ENCODE results near the gene RNF169.
"Not testable (repeated sequence)": the region's sequence is repeated elsewhere in the genome, so short reads cannot be mapped to it uniquely, and the experiment has no call there.

The RNF169 gene

DNA sequence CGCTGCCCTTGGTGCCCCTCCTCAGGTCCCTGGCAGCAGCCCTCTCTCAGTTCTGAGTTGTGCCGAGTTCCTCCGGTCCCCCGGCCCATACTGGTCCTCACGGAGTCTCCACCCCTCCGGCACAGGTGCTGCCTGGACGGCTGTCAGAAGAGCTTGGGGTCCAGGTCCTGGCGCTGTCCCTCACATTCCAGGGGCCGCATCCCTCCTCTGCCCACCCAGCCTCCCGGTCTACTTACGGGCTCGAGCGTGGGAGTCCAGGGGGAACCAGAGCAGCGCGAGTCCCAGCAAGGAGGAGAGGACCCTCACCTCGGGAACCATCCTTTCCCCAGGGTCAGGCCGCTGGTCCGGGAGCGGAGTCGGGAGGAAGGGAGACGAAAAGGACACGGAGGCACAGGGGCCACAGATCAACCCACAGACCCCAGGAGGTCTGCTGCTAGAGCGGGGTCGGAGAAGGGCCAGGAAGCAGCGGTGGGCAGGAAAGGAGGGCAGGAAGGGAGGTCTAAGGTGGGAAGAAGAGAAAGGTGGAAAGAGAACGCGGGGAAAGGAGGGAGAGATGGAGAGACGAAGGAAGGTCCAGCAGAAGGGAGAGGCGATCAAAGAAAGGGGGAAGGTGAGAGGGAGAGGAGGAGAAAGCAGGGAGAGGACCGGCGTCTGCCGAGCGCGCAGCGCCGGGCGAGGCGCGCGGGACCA, 17.9 kb upstream of the RNF169 start:
- DNase-seq = no peak

DNA sequence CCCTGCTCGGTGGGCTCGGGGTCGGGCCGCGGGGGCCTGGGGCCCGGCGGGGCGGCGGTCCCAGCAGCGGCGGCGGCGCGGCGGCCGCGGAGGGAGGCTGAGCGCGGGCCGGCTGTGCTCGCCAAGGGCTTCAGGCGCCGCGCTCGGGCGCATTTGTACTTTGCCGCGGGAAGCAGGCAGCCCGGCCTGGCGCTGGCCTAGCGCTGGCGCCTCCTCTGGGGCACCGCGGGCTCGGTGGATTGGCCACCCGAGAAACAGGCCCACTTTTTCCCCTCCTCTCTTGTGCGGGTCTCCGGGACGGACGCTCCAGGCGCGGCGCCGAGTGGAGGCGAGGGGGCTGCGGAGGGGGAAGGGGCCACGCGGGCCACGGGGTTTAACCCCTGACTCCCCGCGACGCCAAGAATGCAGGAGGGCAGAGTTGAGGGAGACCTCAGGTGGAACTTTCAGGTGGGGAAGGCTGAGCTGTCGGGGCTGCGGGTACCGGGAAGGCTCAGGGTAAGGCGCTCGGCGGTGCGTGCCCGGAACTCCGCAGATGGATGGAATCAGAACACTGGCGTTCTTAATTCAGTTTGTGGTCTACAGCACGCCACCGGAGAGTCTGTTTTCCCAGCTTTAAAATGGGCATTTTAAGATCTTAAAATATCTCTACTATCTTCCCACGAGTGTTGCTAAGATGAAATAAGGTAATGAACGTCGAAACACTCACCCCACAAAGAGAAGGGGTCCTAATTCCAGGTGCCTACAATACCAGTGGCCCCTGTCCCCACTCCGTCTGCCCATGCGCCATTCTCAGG, 17.2 kb upstream of the RNF169 start, which contains the start of gene CHRDL2:
CHRDL2 (minus strand) TSS at position 126 of the 794 bp plus-strand sequence. CDS start 538 bp downstream, outside the sequence.
- DNase-seq = peak; percentile 1

DNA sequence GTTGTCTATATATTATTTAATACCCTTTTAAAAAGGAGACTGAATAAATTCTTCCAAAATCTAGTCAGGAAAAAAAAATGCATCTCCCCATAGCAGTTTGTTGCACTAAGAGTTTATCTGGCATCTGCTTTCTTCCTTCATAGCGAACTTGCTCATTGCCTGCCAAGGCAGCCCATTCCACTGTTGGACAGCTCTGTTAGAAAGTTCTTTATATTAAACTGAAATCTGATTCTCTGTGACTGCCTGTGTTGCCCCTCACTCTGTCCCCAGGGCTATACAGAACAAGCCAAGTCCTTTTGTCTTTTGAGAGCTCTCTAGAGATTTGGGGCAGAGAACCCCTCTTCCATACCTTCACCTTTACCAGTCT, 14.1 kb upstream of the RNF169 start:
- DNase-seq = no peak

DNA sequence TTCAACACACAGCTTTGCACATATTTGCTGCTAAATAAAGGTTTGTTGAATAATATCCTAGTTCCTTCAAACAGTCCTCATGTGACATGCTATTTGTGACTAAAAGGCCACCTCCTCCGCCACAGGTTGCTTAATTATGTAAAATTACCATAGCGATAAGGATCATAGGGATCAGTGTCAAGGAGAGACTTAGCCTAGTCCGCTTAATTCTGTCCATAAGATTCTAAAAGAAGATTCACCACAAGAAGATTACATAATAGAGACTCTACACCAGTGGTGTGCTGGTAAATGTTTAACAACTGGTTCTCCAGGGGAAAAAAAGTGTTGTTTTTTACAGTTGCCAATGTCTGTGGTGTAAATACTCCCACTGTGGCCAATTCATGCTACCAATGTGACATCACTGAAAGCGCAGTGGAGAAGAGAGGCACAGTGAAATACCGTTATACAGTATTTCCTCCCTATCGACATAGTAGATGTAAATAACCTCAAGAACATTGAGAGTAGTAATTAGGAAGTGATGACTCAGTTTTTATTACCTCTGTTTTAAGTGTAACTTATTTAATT, 13.2 kb upstream of the RNF169 start:
- DNase-seq = no peak

DNA sequence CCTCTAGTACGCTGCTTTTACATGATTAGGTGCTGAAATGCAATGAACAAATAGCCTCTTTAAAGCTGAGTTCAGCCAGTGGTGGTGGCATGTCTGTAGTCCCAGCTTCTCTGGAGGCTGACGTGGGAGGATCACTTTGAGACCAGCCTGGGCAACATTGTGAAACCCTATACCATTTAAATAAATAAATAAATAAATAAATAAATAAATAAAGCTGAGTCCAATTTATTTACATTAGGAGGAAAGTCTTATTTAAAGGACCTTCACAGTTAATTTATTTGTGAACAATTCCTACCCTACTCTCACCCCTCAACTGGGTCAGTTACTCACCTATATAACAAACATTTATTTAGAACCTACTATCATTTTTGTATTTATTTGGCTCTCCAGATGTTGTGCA, 12.6 kb upstream of the RNF169 start:
- no peak for DNase-seq

DNA sequence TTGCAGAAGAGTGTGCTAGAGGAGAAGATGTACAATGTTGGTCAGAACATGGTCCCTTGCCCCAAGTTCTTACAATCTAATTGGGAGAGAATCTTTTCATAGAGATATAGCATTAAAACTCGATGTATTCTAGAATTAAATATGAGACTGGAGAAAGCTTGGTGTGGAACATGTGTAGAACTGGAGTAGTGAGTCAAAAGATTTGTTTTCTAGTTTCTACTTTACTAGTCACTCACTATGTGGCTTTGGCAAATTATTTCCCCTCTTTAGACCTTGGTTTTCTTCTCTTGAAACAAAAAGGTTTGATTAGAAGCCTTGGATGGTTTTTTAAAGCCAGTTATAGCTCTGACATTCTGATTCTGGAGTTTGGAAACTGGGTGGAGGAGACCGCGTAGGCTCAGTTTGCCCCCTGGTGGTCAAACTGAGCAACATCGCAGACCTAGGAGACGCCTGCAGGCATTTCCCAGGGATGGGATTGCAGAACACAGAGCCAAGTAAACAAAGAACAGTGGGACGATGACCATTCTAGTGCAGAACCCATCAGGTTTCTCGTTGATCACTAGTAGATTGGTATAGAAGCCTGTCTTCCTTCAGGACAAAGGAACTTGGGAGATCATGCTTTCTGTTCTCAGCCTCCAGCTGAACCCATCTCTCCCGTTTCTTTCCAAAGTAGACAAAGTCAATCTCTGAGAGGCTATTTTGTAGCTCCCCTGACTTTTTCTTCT, 8.9 kb upstream of the RNF169 start:
- DNase-seq = no peak

DNA sequence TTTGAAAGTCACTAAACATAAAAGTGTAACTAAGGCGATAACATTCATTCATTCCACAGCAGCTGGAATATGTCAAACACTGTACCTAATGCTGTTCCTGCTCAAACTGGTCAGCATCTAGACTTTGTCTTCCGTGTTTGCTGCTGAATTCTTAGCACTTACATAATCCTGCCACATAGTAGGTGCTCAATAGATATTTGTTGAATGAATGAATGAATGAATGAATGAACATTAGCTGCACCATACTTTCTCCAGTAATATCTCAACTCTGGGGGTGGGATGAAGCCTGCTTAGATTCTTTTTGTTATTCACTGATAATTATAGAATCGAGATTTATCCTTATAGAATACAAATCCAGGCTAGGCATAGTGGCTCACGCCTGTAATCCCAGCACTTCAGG, 6.6 kb upstream of the RNF169 start:
- DNase-seq = no peak

DNA sequence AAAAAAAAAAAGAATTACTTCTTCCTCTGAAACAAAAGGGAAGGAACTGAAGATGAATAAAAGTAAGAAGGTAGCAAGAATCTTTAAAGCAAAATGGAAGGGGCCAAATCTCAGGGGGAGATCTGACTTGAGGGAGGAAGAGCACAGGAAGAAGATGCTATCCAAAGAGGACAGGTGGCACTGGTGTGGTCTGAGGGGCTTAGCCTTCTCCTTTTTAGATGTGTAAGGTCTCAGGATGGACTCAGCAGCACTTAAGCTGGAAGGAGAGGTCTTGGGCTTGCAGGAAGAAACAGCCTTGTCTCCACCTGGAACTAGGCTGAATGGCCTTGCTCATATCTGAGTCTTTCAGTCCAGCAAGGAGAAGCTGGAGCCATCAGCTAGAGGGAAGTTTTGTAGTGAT, 5.0 kb upstream of the RNF169 start:
- DNase-seq = no peak

DNA sequence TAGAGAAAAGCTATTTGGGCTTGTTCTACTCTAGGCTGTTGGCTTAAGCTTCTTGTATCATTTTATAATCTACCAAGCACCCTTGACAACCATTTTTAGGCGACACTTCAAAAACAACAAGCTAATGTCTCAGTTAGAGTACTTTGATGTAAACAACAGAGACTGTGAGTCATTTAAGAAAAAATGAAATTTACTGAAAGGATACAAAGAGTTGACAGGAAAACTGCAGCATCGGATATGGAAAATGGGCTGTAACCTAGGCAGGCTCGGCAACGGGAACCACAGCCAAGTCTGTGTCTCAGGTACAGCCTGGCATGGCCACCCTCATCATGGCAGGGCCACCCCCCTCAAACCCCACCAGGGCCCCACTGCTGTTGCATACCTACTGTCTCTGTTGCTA, 4.4 kb upstream of the RNF169 start:
- no peak for DNase-seq

DNA sequence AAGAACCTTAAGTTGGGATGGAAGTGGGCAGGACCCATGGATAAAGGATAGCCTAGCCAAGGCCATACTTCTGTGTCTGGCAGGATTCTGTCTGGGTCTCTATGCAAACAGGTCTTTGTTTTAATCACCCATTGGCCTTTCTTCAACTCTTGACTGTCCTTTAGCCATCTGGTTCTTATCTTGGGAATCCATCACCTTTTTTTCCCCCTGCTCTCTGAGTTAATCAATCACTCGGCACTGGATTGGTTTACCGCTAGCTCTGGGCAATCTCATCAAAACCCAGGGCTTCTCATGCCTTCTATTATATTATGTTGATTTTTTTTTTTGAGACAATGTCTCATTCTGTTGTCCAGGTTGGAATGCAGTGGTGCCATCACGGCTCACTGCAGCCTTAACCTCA, 1.8 kb upstream of the RNF169 start:
- DNase-seq = no peak

DNA sequence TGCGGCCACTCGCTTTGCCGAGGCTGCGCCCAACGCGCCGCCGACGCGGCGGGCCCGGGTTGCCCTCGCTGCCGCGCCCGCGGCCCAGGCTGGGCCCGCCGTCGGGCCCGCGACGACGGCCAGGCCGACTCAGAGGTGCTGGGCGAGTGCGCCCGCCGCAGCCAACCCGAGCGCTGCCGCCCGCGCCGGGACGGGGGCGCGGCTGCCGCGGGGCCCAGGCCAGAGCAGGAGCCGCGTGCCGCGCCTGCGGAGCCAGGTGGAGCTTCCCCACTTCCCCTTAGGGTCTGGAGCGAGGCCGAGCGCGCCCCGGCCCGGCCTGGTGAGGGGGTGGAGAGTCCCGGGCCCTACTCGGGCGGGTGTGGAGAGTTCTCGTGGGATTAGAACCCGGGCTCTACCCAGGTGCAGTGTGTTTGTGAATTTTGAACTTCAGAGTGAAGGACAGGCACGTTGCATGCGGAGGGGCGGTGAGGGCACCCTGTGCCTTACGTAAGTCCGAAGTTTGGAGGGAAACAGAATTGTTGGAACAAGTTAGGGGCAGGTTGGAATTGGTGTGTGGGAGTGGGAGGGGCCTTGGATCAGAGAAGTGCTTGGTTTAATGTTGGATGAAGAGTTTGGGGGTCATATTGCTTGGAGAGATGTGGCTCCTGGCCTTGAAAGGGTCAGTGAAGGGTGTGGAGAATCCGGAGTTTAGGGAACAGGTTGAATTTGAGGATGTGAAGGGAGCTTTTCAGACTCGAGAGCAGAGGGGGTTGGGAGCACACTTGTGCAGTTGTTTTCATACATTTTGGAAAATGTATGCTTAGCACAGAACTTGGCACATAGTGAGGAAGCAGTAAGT, 697 bp downstream of the RNF169 start:
- DNase-seq = no peak

DNA sequence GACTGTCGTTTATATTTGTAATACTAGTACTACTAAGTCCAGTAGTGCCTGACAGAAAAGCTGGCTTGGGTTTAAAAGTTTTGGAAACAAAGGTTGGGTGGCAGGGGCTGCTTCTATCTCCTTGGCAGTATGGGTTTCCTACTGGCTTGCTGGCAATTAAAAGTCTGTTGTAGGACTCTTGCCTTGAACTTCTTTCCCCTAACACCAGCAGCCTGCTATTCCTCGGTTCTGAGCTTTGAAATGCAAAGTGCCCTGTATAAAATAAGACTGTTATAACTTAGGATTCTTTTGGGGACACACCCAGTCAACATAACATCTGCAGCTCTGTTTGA, 1.3 kb downstream of the RNF169 start:
- DNase-seq = no peak

DNA sequence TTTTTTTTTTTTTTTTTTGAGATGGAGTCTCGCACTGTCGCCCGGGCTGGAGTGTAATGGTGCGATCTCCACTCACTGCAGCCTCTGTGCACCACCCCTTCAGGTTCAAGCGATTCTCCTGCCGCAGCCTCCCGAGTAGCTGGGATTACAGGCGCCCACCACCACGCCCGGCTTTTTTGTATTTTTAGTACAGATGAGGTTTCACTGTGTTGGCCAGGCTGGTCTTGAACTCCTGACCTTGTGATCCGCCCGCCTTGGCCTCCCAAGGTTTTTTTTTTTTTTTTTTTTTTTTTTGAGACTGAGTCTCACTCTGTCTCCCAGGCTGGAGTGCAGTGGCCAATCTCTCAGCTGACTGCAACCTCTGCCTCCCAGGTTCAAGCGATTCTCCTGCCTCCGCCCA, 1.9 kb downstream of the RNF169 start:
- DNase-seq = not testable (repeated sequence)

DNA sequence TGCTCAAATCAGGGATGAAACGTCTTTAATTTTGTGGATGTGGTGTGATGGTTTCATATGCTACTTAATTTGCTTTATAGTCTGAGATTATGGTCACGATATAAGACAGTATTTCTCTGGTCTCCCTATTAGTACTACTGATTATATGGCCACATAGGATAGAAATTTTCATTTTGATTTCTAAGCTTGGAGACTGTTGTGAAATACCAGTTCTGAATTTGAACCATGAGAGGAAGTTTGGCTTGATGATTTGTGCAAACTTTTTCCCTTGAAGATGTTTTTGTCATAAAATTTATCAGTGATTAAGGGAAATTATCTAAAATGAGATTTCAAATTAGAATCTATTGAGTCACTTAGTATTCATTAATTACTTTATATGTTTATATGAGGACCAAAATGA, 2.7 kb downstream of the RNF169 start:
- DNase-seq = no peak

DNA sequence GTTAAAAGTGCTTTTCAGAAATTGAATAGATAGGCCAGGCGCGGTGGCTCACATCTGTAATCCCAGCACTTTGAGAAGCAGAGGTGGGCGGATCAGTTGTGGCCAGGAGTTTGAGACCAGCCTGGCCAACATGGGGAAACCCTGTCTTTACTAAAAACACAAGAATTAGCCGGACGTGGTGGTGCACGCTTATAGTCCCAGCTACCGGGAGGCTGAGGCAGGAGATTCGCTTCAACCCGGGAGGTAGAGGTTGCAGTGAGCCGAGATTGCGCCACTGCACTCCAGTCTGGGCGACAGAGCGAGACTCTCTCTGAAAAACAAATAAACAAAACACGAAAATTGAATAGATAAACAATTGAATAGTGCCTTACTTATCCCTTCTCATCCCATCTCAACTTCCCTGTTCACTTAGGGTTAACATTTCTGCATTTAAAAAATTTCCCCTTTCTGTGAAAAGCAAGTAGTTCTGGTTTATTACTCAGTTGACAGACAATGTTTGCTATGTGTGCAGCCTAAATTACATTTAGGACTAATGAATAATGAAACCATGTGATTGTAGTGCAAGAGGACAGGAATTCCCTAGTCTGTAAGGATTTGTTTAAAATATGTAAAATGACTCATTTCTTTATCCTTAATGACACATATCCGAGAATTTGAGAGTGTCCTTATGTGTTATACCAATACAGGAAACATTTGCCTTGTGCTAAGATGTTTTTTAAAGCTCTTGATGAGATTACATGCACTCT, 6.0 kb downstream of the RNF169 start:
- DNase-seq = no peak

DNA sequence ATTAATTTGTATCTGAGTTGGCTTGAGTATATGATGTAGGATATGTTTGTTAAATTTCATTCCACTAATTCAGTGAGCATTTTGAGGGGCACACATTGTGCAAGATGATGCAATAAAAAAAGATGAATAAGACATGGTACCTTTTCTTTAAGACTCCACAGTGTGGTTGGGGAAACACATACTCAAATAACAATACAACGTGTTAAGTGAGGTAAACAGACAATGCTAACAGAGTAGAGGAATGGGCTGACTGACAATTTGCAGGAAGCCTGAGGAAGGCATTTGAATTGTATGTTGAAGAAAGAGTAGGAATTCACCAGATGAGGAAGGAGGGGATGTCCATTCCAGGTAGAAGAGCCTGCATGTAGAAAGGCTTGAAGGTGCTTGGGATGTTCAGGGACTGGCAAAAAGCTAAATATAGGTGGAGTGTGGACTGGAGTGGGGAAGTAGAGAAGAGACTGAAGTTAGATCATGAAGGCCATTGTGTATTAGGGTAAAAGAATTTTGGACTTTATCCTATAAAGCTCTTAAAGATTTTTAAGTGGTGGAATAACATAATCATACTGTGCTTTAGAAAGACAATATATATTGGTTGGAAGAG, 6.8 kb downstream of the RNF169 start:
- no peak for DNase-seq

DNA sequence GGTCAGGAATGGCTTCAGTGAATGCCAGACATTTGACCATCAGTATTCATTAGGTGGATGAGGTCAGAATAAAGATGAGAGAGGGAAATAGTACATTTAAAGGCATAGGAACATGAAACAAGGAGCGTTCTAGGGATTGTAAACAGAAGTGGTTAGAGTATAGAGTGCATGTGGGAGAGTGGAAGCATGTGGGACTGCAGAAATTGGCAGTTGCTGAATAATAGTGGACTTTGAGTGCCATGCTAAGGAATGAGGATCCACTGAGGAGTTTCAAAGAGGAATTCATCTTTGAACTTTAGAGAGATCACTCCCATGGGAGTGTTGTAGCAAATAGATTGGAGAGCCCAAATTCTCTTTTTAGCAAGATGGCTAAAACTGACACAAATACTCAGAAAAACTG, 7.9 kb downstream of the RNF169 start:
- DNase-seq = no peak

DNA sequence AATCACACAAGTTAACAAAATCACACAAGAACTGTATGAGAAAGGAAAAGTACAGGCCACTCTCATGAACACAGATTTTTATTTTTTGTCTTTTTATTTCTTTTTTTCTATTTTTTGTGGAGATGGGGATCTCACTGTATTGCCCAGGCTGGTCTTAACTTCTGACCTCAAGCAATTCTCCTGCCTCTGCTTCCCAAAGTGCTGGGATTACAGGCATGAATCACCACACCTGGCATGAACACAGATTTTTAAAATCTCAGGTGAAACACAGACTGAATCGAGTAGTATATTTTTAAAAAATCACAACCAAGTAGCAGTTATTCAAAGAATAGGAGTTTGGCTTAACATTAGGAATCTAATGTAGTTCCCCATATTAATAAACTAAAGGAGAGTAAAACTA, 18.3 kb downstream of the RNF169 start:
- no peak for DNase-seq

DNA sequence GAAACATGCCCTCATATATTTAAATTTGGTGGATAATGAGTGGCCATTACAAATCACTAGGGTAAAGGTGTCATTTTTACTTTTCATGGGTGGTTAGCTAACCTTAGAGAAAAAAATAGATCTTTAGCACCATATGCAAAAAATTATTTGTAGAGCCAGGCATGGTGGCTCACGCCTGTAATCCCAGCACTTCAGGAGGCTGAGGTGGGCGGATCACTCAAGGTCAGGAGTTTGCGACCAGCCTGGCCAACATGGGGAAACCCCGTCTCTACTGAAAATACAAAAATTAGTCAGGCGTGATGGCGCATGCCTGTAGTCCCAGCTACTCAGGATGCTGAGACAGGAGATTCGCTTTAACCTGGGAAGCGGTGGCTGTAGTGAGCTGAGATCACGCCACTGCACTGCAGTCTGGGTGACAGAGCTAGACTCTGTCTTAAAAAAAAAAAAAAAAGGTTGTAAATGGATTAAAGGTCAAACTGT, 19.6 kb downstream of the RNF169 start:
- not testable (repeated sequence) for DNase-seq

DNA sequence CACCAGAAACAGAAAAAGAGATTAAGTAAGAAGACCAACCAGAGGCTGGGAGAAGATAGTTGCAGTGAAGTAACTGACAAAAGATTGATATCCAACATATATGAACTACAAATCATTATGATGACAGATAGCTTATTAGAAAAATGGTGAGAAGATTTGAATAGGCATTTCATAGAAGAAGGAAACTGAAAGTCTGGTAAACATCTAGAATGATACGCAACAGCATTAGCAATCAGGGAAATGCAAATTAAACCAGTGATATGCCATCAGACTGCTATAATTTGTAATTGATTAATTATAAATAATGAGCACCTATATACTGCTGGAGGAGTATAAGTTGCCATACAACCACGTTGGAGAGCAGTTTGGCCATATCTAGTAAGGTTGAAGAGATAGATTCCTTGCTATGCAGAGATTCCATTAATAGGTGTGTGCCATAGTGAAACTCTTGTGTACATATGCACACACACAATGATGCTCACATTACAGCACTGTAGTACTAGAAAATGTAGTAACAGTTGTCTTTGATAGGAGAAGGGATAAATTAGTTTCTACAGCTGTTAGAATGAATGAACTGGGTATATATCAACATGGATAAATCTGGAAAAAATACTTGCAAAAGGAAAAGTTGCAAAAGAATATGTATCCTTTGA, 20.5 kb downstream of the RNF169 start:
- no peak for DNase-seq

DNA sequence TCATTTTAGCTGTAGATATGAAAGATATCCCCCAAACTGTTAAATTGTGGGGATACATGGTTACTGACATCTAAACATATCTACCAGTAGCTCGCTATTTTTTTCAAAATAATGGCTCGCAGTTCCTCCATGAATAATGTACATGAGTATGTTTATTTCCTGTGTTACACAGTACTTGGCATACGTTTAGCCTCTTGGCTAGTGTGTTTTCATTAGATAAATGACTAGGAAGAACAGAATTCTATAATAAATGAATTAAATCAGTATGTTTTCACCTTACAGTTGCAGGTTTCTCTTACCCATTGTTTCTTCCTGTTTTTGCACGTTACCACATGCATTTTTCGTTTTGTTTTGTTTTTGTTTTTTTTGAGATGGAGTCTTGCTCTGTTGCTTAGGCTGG, 21.8 kb downstream of the RNF169 start:
- no peak for DNase-seq
